ENCODE data around the gene SLC13A1.

- no peak for TF ChIP-seq POLR2A (IDR thresholded peaks at IDR 0.05)
- no peak for TF ChIP-seq CTCF (IDR thresholded peaks at IDR 0.05)
Observed at GRCh38 chr7:123184271-123184670, 15.5 kb downstream of the SLC13A1 start.
